DMS153 treated with DMSO at 0.1 percent for 48 hours (cell line): ENCODE data around the gene GTPBP2.
"Not testable (repeated sequence)": the region's sequence is repeated elsewhere in the genome, so short reads cannot be mapped to it uniquely, and the experiment has no call there.

ENCODE experiments used
- DNase-seq: peaks from one replicate; lab custom pipeline; 2025; ENCODE audit not compliant: unreplicated experiment; lab: John Stamatoyannopoulos, UW

The GTPBP2 gene

GRCh38 chr6:43658161-43658560, 29.1 kb upstream of the GTPBP2 start:
- no peak for DNase-seq

GRCh38 chr6:43657221-43657802, 28.2 kb upstream of the GTPBP2 start:
- no peak for DNase-seq

GRCh38 chr6:43652822-43653221, 23.8 kb upstream of the GTPBP2 start:
- DNase-seq: not testable (repeated sequence)

GRCh38 chr6:43648248-43648647, 19.2 kb upstream of the GTPBP2 start:
- no peak for DNase-seq

- DNase-seq: no peak
These were observed 18.5 kb upstream of the GTPBP2 start for GRCh38 chr6:43647613-43648012.

- DNase-seq: no peak
These were observed 16.5 kb upstream of the GTPBP2 start for GRCh38 chr6:43645613-43645964.

- peak; percentile 10 for DNase-seq
These were observed 16.0 kb upstream of the GTPBP2 start, which contains the start of gene RSPH9 for GRCh38 chr6:43644940-43645612. RSPH9 (plus strand) TSS chr6:43645036; CDS start chr6:43645099, 63 bp downstream.

GRCh38 chr6:43639984-43640800, 11.1 kb upstream of the GTPBP2 start:
- no peak for DNase-seq

GRCh38 chr6:43636308-43636659, 7.2 kb upstream of the GTPBP2 start:
- DNase-seq: no peak

- peak; percentile 59 for DNase-seq
These were observed 6.6 kb upstream of the GTPBP2 start, which contains the start of gene MAD2L1BP for GRCh38 chr6:43635387-43636307. MAD2L1BP (plus strand) TSS chr6:43635840; CDS start chr6:43635876, 36 bp downstream.

- DNase-seq: no peak
These were observed 5.7 kb upstream of the GTPBP2 start for GRCh38 chr6:43634702-43635303.

- DNase-seq: not testable (repeated sequence)
These were observed 3.9 kb upstream of the GTPBP2 start for GRCh38 chr6:43633002-43633401.

GRCh38 chr6:43630980-43631619, 2.0 kb upstream of the GTPBP2 start:
- no peak for DNase-seq

- DNase-seq: peak; percentile 94
These were observed 639 bp upstream of the GTPBP2 start for GRCh38 chr6:43629505-43630300.

GRCh38 chr6:43628393-43629103, 516 bp downstream of the GTPBP2 start:
- DNase-seq: peak; percentile 2

GRCh38 chr6:43627008-43627825, 1.8 kb downstream of the GTPBP2 start:
- DNase-seq: peak; percentile 51

GRCh38 chr6:43625393-43625992, 3.6 kb downstream of the GTPBP2 start:
- no peak for DNase-seq
